NCI-H2081 treated with DMSO at 0.1 percent for 48 hours (cell line): ENCODE data around the gene DACH1.

Source experiments
- DNase-seq: peaks from one replicate; lab custom pipeline; 2025; lab: John Stamatoyannopoulos, UW

Gene DACH1

DNA sequence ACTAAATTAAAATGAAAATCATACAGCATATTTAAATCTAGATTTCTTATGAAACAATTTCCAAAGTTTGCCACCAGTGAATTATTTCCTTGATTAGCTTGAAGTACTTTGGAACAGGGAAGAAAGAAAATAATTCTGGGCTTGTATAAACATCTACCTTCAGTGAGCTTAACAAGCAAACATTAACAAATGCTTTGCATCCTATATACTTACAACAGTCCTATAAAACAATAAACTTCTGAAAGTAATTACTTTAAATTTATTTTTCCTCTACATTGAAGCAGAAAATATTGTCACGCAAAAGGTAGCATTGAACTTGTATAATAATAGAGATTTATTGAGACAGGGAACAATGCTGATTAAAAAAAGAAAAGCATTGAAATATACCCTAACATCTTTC lies 164.8 kb downstream of the DACH1 start:
- no peak for DNase-seq

DNA sequence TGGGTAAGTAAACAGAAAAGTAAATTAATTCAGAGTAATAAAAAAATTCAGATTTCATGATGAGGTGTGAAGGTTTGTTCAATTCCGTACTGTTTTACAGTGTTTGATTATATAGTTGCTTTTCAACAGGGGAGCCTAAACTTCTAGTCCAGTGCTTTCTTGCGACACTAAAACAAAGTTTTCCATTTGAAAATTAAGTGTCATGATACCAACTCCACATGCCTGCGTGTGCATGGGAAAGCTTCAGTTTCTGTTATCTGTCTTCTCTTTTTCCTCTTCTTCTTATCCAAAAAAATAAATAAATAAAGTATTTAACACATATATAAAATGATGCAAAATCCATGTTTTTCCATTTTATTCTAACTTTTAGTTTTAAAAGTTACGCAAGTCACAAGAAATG lies 165.3 kb downstream of the DACH1 start:
- DNase-seq = no peak

DNA sequence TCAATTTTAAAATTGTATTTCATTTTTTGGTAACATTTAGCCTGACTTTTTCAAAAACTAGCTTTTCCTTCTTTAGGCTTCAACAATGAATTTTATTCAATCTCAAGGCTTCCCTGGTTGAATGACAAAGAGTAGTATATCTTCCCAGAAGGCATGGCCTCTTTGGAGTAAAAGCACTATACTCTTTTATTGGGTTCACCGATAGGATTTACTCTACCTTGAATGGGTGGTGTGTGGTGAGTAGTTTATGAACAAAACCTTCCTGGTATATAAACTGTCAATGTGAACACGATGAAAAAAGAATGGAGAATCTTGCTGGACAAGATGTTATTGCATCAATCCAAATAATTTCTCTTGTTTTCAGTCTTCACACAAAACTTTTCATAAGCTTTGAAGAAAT lies 167.7 kb downstream of the DACH1 start:
- no peak for DNase-seq

DNA sequence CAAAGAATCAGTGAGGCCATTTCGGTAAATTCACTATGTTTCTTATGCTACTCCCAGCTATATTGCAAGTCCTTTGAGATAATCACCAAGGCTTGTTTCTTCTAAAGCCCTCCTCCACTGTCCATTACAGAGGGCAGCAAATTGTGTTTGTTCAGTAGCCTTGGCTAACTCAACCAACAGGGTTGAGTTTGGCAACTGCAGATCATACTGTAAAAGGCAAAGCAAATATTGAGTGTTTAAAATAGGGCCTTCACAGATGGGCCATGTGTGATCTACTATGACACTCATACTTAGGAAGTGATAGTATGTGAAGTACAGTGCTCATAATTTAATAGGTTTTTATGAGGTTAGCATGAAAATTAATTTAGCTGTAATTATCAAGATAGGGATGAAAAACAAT lies 171.3 kb downstream of the DACH1 start:
- DNase-seq = no peak

DNA sequence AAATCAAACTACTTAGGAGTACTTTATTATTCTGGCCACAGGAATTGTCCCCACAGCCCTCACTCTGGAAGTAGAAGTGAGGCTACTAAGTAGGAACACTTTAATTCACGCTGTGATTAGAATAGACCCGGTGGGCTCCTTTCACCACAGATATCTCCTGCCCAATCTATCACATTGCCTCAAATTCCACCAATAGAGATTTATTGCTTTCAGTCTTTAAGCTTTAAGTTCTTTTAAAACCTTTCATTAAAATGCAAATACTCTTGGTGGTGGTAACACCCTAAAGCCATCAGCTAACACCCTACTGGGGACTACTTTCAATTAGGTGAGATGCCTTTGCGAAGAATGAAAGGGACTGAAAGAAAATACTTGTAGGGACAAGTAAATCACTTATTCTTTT lies 181.9 kb downstream of the DACH1 start:
- DNase-seq = no peak

DNA sequence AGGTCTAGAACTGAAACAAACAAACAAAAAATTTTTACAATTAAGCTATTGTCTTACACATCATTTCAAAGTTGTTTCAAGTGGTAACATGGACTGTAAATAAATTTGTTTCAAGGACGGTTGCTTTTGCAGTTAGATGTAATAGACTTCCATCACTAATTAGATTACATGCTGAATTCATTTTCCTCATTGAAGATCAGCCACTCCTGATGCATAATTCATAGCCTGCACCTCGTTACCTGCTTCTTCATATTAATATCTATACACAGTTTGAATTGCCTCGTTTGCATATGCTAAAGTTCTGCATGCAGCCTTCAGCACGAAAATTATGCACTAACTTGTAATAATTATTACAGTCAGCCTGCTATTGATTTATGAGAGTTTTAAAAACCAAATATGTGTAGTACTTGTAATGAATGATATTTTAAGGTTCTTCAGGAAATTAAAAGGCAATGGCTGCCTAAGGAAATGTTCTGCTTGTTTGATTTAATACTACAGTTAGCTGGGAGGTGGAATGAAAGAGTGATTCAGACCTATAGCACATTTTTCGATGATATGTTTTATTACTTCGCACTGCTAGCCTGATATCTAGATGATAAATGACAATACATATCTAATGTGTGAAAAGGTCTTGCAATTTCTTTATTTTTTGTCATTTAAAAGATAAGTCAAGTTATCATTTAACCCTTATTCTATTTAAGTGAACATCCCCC lies 184.9 kb downstream of the DACH1 start:
- DNase-seq = no peak

DNA sequence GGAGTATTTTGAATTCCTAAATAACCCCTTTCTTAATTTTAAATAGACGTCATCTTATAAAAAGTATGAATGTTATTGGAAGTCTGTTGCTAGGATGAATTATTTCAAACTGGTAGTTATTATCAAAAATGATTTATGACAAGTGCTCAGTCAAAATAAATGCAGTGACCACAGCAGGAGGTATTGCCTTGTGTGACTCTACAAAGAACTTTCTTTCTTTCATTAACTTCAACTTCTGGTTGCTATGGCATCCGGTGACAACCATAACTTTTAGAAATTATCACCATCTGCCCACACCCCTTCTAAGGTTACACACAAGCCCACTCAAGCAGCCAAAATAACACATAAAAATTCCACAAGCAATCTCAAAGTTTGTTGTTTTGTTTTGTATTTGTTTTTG lies 189.9 kb downstream of the DACH1 start:
- DNase-seq = no peak

DNA sequence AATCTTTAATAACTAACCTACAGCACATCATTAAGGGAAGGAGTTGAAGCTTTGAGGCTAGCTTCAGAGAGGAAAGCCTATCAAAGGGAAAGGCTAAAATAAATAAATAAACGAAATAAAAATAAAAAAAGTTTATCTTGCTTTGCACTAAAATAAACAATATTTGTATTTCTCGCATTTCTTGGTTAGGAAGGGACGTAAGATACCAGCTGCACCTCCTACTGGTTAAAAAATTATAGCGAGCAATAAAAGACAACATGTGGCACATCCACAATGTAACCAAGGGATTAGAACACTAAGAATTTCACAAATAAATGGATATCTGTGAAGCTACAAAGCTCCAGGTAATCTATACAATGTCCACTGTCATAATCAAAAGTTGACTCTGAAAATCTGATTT lies 194.5 kb downstream of the DACH1 start:
- no peak for DNase-seq

DNA sequence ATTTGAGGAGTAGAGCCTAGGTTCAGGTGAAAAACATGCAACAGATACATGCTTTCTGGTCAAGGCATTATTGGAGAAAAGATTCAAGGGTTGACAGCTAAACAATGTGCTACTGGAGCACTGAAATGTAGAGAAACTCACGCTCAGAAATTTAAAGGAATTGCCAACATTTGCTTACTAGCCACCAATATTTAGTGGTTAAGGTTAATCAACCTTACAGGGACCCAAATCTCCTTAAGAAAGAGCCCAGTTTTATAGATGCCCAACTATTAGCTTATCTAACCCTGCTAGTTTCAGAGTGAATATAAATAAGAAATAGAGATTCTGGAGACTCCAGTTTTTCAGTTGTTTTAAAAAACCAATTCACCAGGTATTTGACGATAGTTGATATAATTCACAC lies 203.6 kb downstream of the DACH1 start:
- DNase-seq = no peak

DNA sequence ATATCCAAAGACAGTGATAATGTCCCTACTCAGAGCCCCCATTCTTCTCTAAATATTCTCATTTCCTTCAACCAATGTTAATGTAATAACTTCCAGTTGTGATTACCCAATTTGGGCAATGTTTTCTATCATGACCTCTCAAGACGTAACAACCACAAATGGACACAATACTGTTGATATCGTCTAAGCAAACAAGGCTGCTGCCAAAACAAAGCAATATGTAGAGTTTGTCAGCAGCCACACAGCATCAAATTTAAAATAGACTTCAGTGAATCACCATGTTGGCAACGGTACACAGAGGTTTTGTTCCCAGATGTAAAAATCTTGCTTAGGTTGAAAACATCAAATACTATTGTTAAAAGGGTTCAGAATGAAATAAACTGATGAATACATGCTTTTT lies 205.1 kb downstream of the DACH1 start:
- DNase-seq = no peak

DNA sequence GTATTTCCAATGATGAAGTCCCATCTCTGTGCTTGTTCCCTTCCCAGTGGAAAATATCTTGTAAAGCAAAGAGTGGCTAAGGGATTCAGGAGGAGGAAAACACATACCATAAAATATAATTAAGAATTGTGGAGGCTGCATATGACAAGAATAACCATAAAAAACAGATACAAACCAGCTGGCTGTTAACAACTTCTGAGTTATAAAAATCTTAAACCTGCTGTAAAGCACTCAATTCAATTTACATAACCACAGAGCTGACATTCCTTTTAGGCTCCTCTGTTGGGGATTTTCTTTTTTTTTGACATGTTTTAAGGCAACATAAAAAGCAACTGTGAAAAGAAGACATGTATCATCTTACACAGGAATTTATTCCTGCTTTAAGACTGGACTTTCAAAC lies 207.6 kb downstream of the DACH1 start:
- no peak for DNase-seq

DNA sequence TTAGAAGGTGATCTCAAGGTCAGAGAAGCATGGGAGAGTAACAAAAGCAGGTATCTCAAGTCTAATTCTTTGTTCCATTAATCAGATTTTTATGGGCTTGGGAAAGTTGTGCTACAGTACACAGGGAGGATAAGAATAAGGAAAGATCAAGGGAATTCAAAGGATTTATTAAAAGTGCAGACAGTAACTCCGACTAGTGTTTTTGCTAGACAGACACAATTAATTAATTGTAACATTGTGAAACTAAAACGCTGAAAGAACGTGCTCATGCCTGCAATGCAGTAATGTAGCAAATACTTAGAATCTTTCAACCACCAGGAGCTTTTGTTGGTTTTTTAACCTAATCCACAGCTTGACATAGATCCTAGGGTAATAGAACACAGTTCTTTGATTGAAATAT lies 221.5 kb downstream of the DACH1 start:
- no peak for DNase-seq

DNA sequence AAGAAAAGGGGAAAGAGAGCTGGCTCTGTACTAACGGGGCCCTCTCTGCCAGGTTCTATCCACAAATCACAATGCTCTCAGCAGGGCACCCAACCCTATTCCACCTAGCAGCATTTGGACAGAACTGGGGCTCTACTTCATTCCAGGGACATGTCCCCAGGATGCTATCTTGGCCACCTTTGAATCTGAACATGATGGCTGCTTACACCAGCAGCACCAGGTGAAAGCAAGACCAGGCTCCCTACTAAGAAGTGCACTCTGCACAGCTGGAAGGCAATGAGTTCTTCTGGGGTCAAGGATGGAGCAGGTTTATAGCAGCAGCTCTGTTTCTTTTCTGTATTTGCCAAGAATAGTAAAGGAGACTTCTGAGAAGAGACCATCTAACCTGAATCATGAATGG lies 222.4 kb downstream of the DACH1 start:
- DNase-seq = no peak

DNA sequence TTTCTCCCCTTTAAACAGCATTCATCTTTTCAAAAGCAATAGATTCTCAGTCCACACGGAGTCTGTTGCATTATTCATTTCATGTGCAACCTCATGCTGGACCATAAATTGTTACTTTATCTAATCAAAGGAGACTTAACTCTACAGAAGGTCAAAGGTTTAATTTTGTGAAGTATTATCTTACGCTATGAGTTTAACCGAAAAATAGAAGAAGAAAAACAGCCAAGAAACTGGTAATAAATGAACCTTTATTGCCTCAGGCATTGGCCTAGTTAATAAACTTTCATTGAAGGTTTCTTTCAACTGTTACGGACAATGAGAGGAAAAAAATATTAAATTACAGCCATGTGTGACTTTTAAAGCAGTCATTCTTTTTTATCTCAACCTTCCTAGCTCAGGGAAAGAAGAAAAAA lies 223.6 kb downstream of the DACH1 start:
- DNase-seq = no peak

DNA sequence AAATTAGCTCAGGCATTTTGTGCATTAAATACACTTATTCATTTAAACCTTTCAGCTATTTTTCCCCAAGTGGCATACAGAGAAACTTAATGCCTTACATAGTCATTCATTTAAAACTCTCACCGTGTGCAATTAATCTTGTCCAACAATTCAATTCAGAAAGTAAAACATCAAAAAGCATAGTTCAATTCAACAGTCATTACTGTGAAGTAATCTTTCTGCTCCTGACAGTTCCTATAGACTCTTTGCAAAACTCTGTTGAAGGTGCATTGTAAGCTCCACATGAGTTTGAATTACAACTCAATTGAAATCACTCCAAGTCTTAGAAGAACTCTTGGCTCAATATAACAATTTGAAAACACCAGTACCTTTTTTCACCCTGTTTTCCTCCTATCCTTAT lies 228.3 kb downstream of the DACH1 start:
- DNase-seq = no peak

DNA sequence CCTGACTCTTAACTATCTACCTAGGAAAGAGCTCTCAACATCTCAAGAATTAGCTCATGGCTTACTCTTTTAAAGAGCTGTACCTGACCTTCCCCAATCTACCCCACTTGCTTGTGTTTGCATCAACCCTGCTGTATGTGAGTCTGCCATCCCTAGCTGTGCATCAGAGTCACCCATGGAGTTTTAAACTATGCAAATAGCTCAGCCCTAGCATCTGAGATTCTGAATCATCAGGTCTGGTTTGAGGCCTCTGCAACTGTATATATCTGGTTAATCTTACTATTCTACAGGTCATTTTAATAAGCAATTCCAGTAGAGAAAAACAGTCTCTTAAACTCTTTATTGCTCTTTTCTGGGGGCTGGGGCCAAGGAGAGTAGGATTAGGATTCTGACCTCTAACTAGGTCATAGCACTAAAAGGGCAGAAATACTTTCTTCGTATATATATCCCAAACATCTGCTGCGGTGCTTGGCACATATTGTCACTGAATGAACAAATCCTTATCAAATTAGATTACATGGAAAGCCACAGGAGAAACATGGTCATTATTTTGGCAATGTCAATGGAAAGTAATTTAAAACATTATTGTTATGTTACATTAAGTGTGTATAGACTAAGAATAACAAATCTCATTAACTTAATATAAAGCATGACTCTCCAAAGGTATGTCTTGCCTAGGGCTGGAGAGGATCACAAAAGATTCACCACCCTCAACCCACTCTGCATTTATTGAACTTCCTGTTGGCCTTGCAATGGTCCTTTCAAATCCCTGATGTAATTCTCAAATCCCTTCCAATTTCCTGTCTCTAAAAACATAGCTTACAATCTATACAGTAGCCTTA lies 232.2 kb downstream of the DACH1 start:
- DNase-seq = no peak

DNA sequence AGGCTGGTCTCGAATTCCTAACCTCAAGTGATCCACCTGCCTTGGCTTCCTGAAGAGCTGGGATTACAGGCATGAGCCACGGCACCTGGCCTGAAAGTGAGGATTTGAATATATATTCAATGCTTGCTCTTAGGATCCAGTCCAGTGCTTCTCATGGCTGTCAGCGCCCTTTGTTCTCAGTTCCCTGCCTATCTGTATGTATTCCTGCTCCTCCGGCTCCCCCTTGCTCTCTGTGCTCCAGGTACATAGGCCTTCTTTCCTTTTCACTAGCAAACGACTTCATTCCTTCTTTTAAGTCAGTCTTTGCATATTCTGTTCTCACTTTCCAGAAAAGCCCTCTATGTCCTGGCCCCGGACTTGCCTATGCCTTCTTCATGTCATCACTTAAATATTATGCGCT lies 232.8 kb downstream of the DACH1 start:
- DNase-seq = no peak

DNA sequence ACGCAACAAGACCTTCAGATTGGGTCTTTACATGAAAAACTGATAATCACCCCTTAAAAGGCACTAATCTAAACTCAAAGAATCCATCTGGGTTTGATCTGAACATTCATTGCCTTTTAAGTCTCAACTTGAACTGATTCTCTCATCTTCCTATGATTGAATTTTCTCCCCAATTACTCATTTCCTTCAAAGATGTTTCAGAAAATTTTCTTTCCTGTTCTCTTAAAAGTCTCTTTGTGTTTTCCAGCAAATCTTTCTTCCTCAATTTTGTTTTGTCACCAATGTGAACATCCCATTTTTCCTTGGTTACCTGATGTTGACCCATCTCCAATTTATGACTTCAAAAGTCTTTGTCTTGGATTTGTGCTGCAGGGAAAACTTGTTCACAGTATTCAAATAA lies 234.3 kb downstream of the DACH1 start:
- no peak for DNase-seq

DNA sequence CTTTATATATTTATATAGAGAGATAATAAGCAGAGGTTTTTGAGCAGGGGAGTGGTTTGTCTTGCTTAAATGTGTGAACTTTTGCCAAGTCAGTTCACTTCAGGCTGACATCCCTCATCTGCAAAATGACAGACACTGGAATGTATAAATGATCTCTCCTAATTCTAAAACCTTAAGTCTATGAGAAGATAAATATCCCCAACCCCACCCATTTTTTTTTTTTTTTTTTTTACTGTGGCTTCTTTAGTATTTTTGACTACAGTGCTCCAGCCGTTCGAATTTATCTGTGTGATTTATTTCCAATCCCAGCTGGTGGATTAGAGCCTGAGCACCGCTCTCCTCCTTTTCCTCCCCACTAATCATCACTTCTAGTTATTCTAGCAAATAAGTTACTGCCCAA lies 234.8 kb downstream of the DACH1 start:
- no peak for DNase-seq

DNA sequence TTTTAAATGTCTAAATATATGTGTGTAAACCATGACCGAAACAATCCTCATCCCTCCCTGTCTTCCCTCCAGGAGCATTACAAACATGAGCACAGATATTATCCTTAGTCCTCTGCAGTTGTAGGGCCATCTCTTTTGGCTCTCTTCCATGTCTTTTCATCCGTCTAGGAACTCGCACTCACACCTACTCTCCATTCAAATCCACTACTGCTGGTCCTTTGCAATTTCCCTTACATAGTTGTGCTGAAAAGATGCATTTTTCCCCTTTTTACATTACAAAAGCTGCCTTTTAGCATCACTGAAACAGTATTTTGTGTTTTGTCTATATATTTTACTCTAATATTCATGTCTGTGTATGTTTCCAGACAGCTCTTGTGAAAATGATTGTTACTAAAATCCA lies 237.8 kb downstream of the DACH1 start:
- DNase-seq = no peak

DNA sequence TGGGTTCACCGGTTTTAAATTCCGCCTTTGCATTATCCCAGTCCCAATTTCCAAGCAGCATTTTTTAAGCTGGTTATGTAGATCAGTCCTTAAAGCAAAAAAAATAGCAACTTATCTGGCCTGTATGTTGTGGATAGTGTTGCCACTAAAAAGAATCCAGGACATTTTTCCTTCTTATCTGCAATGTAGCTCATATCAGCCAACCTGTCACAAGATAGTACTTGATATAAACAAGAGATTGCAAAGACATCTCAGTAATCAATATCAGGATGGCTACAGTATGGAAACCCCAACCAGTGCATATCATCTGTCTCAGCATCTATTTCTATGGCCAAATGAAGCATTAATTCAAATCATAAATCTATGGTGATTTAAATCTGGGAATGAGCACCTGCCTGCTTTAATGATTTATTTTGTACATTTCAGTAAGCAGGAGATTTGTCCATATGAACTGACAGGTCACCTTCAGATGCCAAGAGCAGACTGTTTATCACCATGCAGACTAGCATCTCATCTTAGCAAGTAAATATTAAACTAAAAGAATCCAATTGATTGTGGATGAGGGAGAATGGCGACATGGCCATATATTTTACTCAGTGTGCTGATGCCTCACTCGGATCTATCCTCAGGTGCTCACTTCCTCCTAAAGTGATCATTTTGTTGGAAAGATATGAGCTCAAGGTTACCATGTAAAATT lies 240.4 kb downstream of the DACH1 start:
- no peak for DNase-seq

DNA sequence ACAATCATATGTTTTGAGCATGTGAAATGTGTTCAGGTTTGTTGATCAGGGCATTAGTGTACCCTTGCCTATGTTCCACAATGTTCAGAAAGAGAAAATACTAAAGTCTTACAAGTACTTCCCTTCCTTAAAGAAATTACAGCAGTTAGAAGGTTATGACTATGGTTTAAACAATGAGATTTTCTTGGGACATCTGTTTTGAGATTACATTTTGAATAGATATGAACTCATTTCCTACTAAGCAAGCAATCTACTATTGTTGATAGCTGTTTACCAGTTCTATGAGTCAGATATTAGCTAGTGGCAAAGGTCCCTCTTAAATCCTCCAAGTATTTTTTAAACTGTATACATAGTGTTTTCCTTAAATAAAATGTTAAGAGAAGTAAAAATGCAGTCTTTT lies 241.3 kb downstream of the DACH1 start:
- DNase-seq = no peak
